H9 (cell line): ENCODE measurements around the gene NSMCE4A. TPM values are rescaled to one million over a fixed set of nuclear protein-coding genes. Genes with fewer than 3 reads are reported as not detected.
"Not testable (repeated sequence)": the region's sequence is repeated elsewhere in the genome, so short reads cannot be mapped to it uniquely, and the experiment has no call there.

Experiments
- DNase-seq: peaks from one replicate; pipeline ENCODE4 v3.0.0-alpha.2; 2017
- H2AFZ ChIP-seq: one replicate; pipeline ENCODE4 v1.6.1; 2013; ENCODE audit warnings: mild to moderate bottlenecking, low read length, control low read depth, moderate library complexity
- H2AK5ac ChIP-seq: 2 replicates; pipeline ENCODE4 v1.6.1; 2013; ENCODE audit warnings: low read length, control low read depth, mixed read lengths; ENCODE audit not compliant: insufficient read length
- H2BK120ac ChIP-seq: one replicate; pipeline ENCODE4 v1.6.1; 2013; ENCODE audit warnings: low read depth, mild to moderate bottlenecking, low read length, control low read depth, inconsistent platforms; ENCODE audit not compliant: poor library complexity, severe bottlenecking
- H2BK12ac ChIP-seq: 2 replicates; pipeline ENCODE4 v1.6.1; 2013; ENCODE audit warnings: low read length, control low read depth, mixed read lengths, low read depth; ENCODE audit not compliant: insufficient read length
- H2BK15ac ChIP-seq: 2 replicates; pipeline ENCODE4 v1.6.1; 2013; ENCODE audit warnings: low read depth, low read length, control low read depth
- H2BK20ac ChIP-seq: one replicate; pipeline ENCODE4 v1.6.1; 2013; ENCODE audit warnings: low read depth, mild to moderate bottlenecking, low read length, control low read depth, inconsistent platforms; ENCODE audit not compliant: poor library complexity, severe bottlenecking
- H2BK5ac ChIP-seq: 2 replicates; pipeline ENCODE4 v1.6.1; 2013; ENCODE audit warnings: low read length, control low read depth, mixed read lengths; ENCODE audit not compliant: insufficient read length
- H3K14ac ChIP-seq: 2 replicates; pipeline ENCODE4 v1.6.1; 2013; ENCODE audit warnings: low read length, control low read depth; ENCODE audit not compliant: insufficient read depth
- H3K18ac ChIP-seq: 2 replicates; pipeline ENCODE4 v1.6.1; 2013; ENCODE audit warnings: low read depth, mild to moderate bottlenecking, mixed read lengths, low read length, control low read depth; ENCODE audit not compliant: insufficient read length
- H3K23ac ChIP-seq: 2 replicates; pipeline ENCODE4 v1.6.1; 2013; ENCODE audit warnings: low read length, control low read depth, mixed read lengths, low read depth; ENCODE audit not compliant: insufficient read length
- H3K23me2 ChIP-seq: 2 replicates; pipeline ENCODE4 v1.6.1; 2013; ENCODE audit warnings: low read depth, mild to moderate bottlenecking, mixed read lengths, low read length, control low read depth; ENCODE audit not compliant: insufficient read length, poor library complexity, severe bottlenecking
- H3K27ac ChIP-seq: 2 replicates; pipeline ENCODE4 v1.5.1; 2013; ENCODE audit warnings: low read length, control low read depth, mixed read lengths, low read depth; ENCODE audit not compliant: insufficient read length
- H3K27me3 ChIP-seq: 2 replicates; pipeline ENCODE4 v1.6.1; 2013; ENCODE audit warnings: low read length, control low read depth, inconsistent platforms; ENCODE audit not compliant: insufficient read depth
- H3K4ac ChIP-seq: 2 replicates; pipeline ENCODE4 v1.6.1; 2013; ENCODE audit warnings: low read depth, mild to moderate bottlenecking, control low read depth, inconsistent platforms, low read length, moderate library complexity
- H3K4me1 ChIP-seq: 2 replicates; pipeline ENCODE4 v1.6.1; 2013; ENCODE audit warnings: low read length, control low read depth, inconsistent platforms; ENCODE audit not compliant: insufficient read depth
- H3K4me2 ChIP-seq: 2 replicates; pipeline ENCODE4 v1.6.1; 2013; ENCODE audit warnings: low read length, control low read depth, mixed read lengths; ENCODE audit not compliant: insufficient read length, insufficient read depth
- H3K56ac ChIP-seq: 2 replicates; pipeline ENCODE4 v1.6.1; 2013; ENCODE audit warnings: low read depth, mild to moderate bottlenecking, mixed read lengths, low read length, control low read depth; ENCODE audit not compliant: insufficient read length
- H3K79me1 ChIP-seq: 2 replicates; pipeline ENCODE4 v1.6.1; 2013; ENCODE audit warnings: low read depth, mild to moderate bottlenecking, moderate library complexity, low read length, control low read depth, inconsistent platforms; ENCODE audit not compliant: insufficient read depth, poor library complexity, severe bottlenecking
- H3K79me2 ChIP-seq: 2 replicates; pipeline ENCODE4 v1.6.1; 2013; ENCODE audit warnings: low read length, control low read depth, inconsistent platforms; ENCODE audit not compliant: insufficient read depth
- H3K9ac ChIP-seq: 2 replicates; pipeline ENCODE4 v1.6.1; 2013; ENCODE audit warnings: low read length, control low read depth, mixed read lengths; ENCODE audit not compliant: insufficient read length; ENCODE audit errors: extremely low read depth
- H3K9me3 ChIP-seq: one replicate; pipeline ENCODE4 v1.6.1; 2013; ENCODE audit warnings: low read depth, low read length, inconsistent platforms; ENCODE audit not compliant: control insufficient read depth
- H3T11ph ChIP-seq: one replicate; pipeline ENCODE4 v1.6.1; 2013; ENCODE audit warnings: mild to moderate bottlenecking, low read length, control low read depth, inconsistent platforms
- H4K20me1 ChIP-seq: one replicate; pipeline ENCODE4 v1.6.1; 2013; ENCODE audit not compliant: control insufficient read depth, insufficient read length, insufficient read depth
- H4K5ac ChIP-seq: 2 replicates; pipeline ENCODE4 v1.6.1; 2013; ENCODE audit warnings: low read depth, mild to moderate bottlenecking, mixed read lengths, low read length, control low read depth; ENCODE audit not compliant: insufficient read length
- H4K8ac ChIP-seq: replicated peaks from 2 replicates; pipeline ENCODE4 v1.6.1; 2013; ENCODE audit warnings: low read length, control low read depth, mixed read lengths, low read depth; ENCODE audit not compliant: insufficient read length
- H4K91ac ChIP-seq: 2 replicates; pipeline ENCODE4 v1.6.1; 2013; ENCODE audit warnings: low read depth, mild to moderate bottlenecking, moderate library complexity, mixed read lengths, low read length, control low read depth; ENCODE audit not compliant: insufficient read length
- H3K27ac Mint-ChIP-seq, 3 experiments: 2 replicates in 2 of 3; 3 replicates in 1 of 3; pipeline ENCODE4 v1.8.0; 2020 to 2021; ENCODE audit warnings: mixed read lengths in 3 of 3, mild to moderate bottlenecking in 1 of 3, moderate library complexity in 1 of 3
- H3K27me3 Mint-ChIP-seq: 2 replicates; pipeline ENCODE4 v1.8.0; 2021; ENCODE audit warnings: low read depth, mild to moderate bottlenecking, moderate library complexity, mixed read lengths
- H3K36me3 Mint-ChIP-seq, 3 experiments: 2 replicates in 2 of 3; 3 replicates in 1 of 3; pipeline ENCODE4 v1.8.0; 2020 to 2021; ENCODE audit warnings: low read depth in 3 of 3, mixed read lengths in 3 of 3; ENCODE audit not compliant: insufficient read depth in 1 of 3
- H3K4me1 Mint-ChIP-seq, 2 experiments: 2 replicates each; pipeline ENCODE4 v1.8.0; 2020; ENCODE audit warnings: mixed read lengths in 2 of 2
- H3K4me3 Mint-ChIP-seq, 2 experiments: 2 replicates in 1 of 2; 3 replicates in 1 of 2; pipeline ENCODE4 v1.8.0; 2020 to 2021; ENCODE audit warnings: mild to moderate bottlenecking in 2 of 2, mixed read lengths in 2 of 2, moderate library complexity in 1 of 2
- H3K9me3 Mint-ChIP-seq, 2 experiments: 2 replicates in 1 of 2; 3 replicates in 1 of 2; pipeline ENCODE4 v1.8.0; 2020; ENCODE audit warnings: mild to moderate bottlenecking in 2 of 2, mixed read lengths in 2 of 2, moderate library complexity in 1 of 2
- CTCF ChIP-seq: fragments of 200-600 bp; sonication (generic); conservative IDR thresholded peaks from 3 replicates; pipeline ENCODE4 v1.8.0; 2021; ENCODE audit warnings: antibody characterized with exemption, mild to moderate bottlenecking
- WGBS: extraction: QIAGEN DNeasy Blood & Tissue Kit; methylation state at CpG from one replicate; pipeline ENCODE4 v1.1.7; 2013; ENCODE audit warnings: missing lambda C conversion rate, low lambda C conversion rate, mixed read lengths; ENCODE audit not compliant: insufficient read length; ENCODE audit errors: extremely low coverage; 5-methylcytosine and 5-hydroxymethylcytosine counted together
- long read RNA-seq: library from polyadenylated mRNA; unstranded; transcript quantifications from one replicate; pipeline ENCODE4 v2.0.0, GENCODE V29; 2020
- total RNA-seq: library from RNA; stranded (reverse); gene quantifications from 2 replicates; pipeline ENCODE4 v1.2.1, GENCODE V29; 2021

Gene NSMCE4A, protein sequence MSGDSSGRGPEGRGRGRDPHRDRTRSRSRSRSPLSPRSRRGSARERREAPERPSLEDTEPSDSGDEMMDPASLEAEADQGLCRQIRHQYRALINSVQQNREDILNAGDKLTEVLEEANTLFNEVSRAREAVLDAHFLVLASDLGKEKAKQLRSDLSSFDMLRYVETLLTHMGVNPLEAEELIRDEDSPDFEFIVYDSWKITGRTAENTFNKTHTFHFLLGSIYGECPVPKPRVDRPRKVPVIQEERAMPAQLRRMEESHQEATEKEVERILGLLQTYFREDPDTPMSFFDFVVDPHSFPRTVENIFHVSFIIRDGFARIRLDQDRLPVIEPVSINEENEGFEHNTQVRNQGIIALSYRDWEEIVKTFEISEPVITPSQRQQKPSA
- total RNA-seq, result 59.0 and 60.5 TPM in 2 replicates
- long read RNA-seq, transcript NSMCE4A-202 (11 exons, 1,394 nt), result major isoform, 380 of 437 reads
- long read RNA-seq, partial matches to known transcripts, result 5 of 437 reads
- long read RNA-seq, other reads (novel, unspliced or antisense), result 50 of 437 reads

GRCh38 chr10:121974535-121975294, at the start of gene NSMCE4A:
Gene NSMCE4A (minus strand): TSS chr10:121975217. CDS start chr10:121975165, 52 bp downstream.
- no peak within 1 kb of the TSS for H4K5ac ChIP-seq
- H2BK12ac ChIP-seq, result no peak within 1 kb of the TSS
- H3K18ac ChIP-seq, result peak within 1 kb of the TSS; percentile 83
- no peak within 1 kb of the TSS for H2AFZ ChIP-seq
- Mint-ChIP-seq H3K9me3 (peaks cover 20 to 29% of the 10 kb centered on the region in 2 experiments), H3K36me3 (peaks cover 28 to 54% (median 51%) of the 10 kb centered on the region in 3 experiments), H3K27me3 (peaks cover 5% of the 10 kb centered on the region), H3K4me3 (peak within 1 kb of the TSS; percentile 81 to 88), H3K4me1 (peaks cover 11 to 15% of the 10 kb centered on the region in 2 experiments), H3K27ac (peak within 1 kb of the TSS in 1 of 3 experiments; percentile 64; a peak in 1 of 7 replicates)
- no peak within 1 kb of the TSS for H4K91ac ChIP-seq
- H4K20me1 ChIP-seq, result no peaks in the 10 kb centered on the region
- no peak within 1 kb of the TSS for H2BK5ac ChIP-seq
- H3T11ph ChIP-seq, result no peak within 1 kb of the TSS
- H2AK5ac ChIP-seq, result no peak within 1 kb of the TSS
- H2BK15ac ChIP-seq, result no peak within 1 kb of the TSS
- no peaks in the 10 kb centered on the region for H3K79me1 ChIP-seq
- peaks cover 6% of the 10 kb centered on the region for H3K23me2 ChIP-seq
- H3K27ac ChIP-seq, result no peak within 1 kb of the TSS
- no peak within 1 kb of the TSS for H4K8ac ChIP-seq
- H2BK120ac ChIP-seq, result no peak within 1 kb of the TSS
- peak; percentile 39 for DNase-seq
- peak within 1 kb of the TSS; percentile 97 for H3K4me2 ChIP-seq
- no peak within 1 kb of the TSS for H2BK20ac ChIP-seq
- H3K56ac ChIP-seq, result no peak within 1 kb of the TSS
- no peak within 1 kb of the TSS for H3K23ac ChIP-seq
- H3K9ac ChIP-seq, result peak within 1 kb of the TSS; percentile 74
- peaks cover 2% of the 10 kb centered on the region; the same call in 1 of the 2 replicates for H3K79me2 ChIP-seq
- peak; percentile 72 for TF ChIP-seq CTCF
- H3K27me3 ChIP-seq, result no peaks in the 10 kb centered on the region
- no peak within 1 kb of the TSS for H3K4ac ChIP-seq
- peaks cover 18% of the 10 kb centered on the region for H3K9me3 ChIP-seq
- WGBS, result no CpG with 5 or more reads among the region's 101 CpGs
- H3K4me1 ChIP-seq, result no peaks in the 10 kb centered on the region; the same call in 1 of the 2 replicates
- H3K14ac ChIP-seq, result peak within 1 kb of the TSS; percentile 92

DNA sequence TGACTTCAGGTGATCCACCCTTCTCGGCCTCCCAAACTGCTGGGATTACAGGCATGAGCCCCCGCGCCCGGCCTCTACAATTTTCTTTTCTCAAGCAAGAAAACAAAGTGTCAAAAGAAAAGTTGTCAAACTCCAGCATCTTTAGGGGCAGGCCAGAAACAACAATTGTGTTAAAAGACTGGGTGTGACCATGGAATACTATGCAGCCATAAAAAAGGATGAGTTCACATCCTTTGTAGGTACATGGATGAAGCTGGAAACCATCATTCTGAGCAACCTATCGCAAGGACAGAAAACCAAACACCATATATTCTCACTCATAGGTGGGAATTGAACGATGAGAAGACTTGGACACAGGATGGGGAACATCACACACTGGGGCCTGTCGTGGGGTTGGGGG, 48.2 kb upstream of the NSMCE4A start:
- not testable (repeated sequence) for H2BK120ac ChIP-seq, H3K27me3 ChIP-seq, H3K4ac ChIP-seq, H3K27ac Mint-ChIP-seq, H3K18ac ChIP-seq, H4K20me1 ChIP-seq, H3K23ac ChIP-seq, H2BK15ac ChIP-seq, H2BK20ac ChIP-seq, H3K4me3 Mint-ChIP-seq, H3T11ph ChIP-seq, H3K27ac ChIP-seq, H3K79me1 ChIP-seq, H3K36me3 Mint-ChIP-seq, H3K9me3 Mint-ChIP-seq, H4K91ac ChIP-seq, H3K9me3 ChIP-seq, H2BK5ac ChIP-seq, H3K9ac ChIP-seq, H3K14ac ChIP-seq, H3K56ac ChIP-seq, H4K8ac ChIP-seq, H2BK12ac ChIP-seq, H2AFZ ChIP-seq, H2AK5ac ChIP-seq, DNase-seq, H3K27me3 Mint-ChIP-seq, H3K4me1 ChIP-seq, H3K79me2 ChIP-seq, H4K5ac ChIP-seq, H3K23me2 ChIP-seq, H3K4me2 ChIP-seq
- peaks cover 20 to 22% of the 10 kb centered on the region in 2 experiments for H3K4me1 Mint-ChIP-seq
- no CpG with 5 or more reads among the region's 7 CpGs for WGBS
